Transverse colon (tissue), 4 donors: ENCODE results near the gene TIGAR. TPM values are rescaled to one million over a fixed set of nuclear protein-coding genes. Genes with fewer than 3 reads are reported as not detected.
A peak's percentile ranks its signal among the peaks of the same experiment; 100 is the strongest.

Experiments used
- DNase-seq: peaks from one replicate; pipeline ENCODE4 v3.0.0-alpha.2; 2019
- H3K27ac ChIP-seq, 4 donors: fragments of 200-600 bp; sonication (generic); 2 replicates each; pipeline ENCODE4 v1.5.1; 2016 to 2018; ENCODE audit warnings: inconsistent platforms in 4 of 4
- H3K27me3 ChIP-seq: fragments of 200-600 bp; sonication (generic); 2 replicates; pipeline ENCODE4 v1.5.1; 2017; ENCODE audit warnings: inconsistent platforms
- H3K36me3 ChIP-seq, 4 donors: fragments of 200-600 bp; sonication (generic); 2 replicates each; pipeline ENCODE4 v1.5.1; 2017 to 2019; ENCODE audit warnings: inconsistent platforms in 4 of 4
- H3K4me1 ChIP-seq, 4 donors: fragments of 200-600 bp; sonication (generic); 2 replicates each; pipeline ENCODE4 v1.5.1; 2017 to 2020; ENCODE audit warnings: inconsistent platforms in 4 of 4
- H3K4me3 ChIP-seq, 4 donors: fragments of 200-600 bp; sonication (generic); 1 replicate in 1 of 4; 2 replicates in 3 of 4; pipeline versions ENCODE4 v1.5.1 to v1.6.1; 2017 to 2019; ENCODE audit warnings: inconsistent platforms in 4 of 4
- H3K9me3 ChIP-seq, 2 donors: fragments of 200-600 bp; sonication (generic); 2 replicates each; pipeline ENCODE4 v1.5.1; 2017 to 2019; ENCODE audit warnings: inconsistent platforms in 2 of 2
- EP300 ChIP-seq: sonication (generic); formaldehyde crosslinking; IDR thresholded peaks from one replicate; pipeline ENCODE4 v1.6.1; 2017; ENCODE audit warnings: antibody characterized with exemption, low read depth
- POLR2A ChIP-seq: fragments of 450-650 bp; IDR thresholded peaks from one replicate; pipeline ENCODE4 v1.6.1; 2016; ENCODE audit warnings: antibody characterized with exemption, mild to moderate bottlenecking, moderate library complexity
- POLR2AphosphoS5 ChIP-seq, 3 donors: sonication (generic); formaldehyde crosslinking; IDR thresholded peaks; one replicate each; pipeline ENCODE4 v1.6.1; 2016; ENCODE audit warnings: antibody characterized with exemption in 3 of 3
- WGBS, 2 donors: methylation state at CpG; one replicate each; pipeline ENCODE4 v1.1.5; 2018; ENCODE audit warnings: low coverage in 1 of 2; 5-methylcytosine and 5-hydroxymethylcytosine counted together
- in situ Hi-C, 4 donors: fragments of 200-750 bp; cut with MboI; loops; one replicate each; pipeline versions ENCODE4 v1.15.0 to v1.15.1; 2017; ENCODE audit warnings: low sequenced_read_pairs in 3 of 4, low pct_ligation_motif_present in 1 of 4, low pct_unique_long_range_greater_than_20kb in 1 of 4
- intact Hi-C: fragments of 100-400 bp; cut with DNase I; formaldehyde crosslinking; loops from one replicate; pipeline ENCODE4 v1.15.1; 2023; ENCODE audit warnings: low total_unique reads
- total RNA-seq, 4 donors: library from RNA; depleted of rRNA; stranded (reverse); fragments of >200 nt; gene quantifications; one replicate each; pipeline ENCODE4 v1.1.0, GENCODE V29; 2016
- TF ChIP-seq, protein P1 (sequence below), 5 experiments: fragments of 200-600 bp in 3 of 5; fragments of 450-650 bp in 2 of 5; sonication (generic) in 3 of 5; IDR thresholded peaks; 1 replicate in 2 of 5; 2 replicates in 3 of 5; pipeline ENCODE4 v1.5.1; 2016 to 2017; ENCODE audit warnings: antibody characterized with exemption in 5 of 5, inconsistent platforms in 3 of 5, mild to moderate bottlenecking in 2 of 5, moderate library complexity in 1 of 5

The TIGAR gene, protein sequence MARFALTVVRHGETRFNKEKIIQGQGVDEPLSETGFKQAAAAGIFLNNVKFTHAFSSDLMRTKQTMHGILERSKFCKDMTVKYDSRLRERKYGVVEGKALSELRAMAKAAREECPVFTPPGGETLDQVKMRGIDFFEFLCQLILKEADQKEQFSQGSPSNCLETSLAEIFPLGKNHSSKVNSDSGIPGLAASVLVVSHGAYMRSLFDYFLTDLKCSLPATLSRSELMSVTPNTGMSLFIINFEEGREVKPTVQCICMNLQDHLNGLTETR
- 10 to 100 TPM in 1 of 4 donors, 1 to 10 TPM in 3; 2.6 to 26.6 (median 4.4) TPM for total RNA-seq

DNA sequence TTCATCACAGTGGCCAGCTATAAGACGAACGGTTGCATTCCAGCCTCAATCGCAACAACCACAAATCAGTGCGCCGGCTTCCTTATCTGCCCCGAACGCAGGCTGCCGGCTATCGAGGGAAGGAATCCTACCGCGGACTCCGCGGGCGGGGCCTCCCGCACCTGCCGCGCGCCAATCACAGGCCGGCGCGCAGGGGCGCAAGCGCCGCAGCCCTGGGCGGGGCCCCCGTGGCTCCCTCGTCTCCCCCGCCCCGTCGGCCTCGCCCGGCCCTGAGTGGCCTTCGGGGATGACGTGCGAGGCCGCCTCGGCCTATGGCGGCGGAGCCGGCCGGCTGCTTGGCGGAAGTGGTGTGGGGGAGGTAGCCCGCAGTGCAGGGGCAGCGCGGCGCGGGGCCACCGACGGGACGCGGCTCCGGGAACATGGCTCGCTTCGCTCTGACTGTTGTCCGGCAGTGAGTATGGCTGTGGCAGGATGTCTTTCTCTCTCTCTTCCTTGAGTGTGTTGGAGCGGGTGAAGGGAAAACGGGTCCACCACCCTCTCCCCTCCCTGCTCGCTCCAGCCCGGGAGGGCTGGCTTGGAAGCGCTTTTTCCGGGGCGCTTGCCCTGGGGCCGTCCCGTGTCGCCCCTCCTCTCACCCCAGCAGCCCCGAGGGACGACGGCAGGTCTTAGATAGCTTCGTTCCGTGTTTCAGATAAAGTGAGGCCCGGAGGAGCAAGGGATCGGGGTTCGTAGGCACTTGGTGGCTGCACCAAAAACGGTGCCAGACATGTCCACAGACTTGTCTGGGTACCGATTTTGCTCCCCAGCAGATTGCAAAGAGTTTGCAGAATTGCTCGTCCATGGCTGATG lies at the start of gene TIGAR:
TIGAR (plus strand) TSS at position 361 of the 849 bp plus-strand sequence; CDS start at position 420, 59 bp downstream.
- WGBS, 2 donors: 0% methylated on average over 1 to 55 of the region's 76 CpGs
- in situ Hi-C loops: loop anchor here in 2 of 4 donors (25.0 kb wide), 1 partner anchor 216 kb away; the partner anchor contains the start of gene RAD51AP1 (in 2 of the 2)

DNA sequence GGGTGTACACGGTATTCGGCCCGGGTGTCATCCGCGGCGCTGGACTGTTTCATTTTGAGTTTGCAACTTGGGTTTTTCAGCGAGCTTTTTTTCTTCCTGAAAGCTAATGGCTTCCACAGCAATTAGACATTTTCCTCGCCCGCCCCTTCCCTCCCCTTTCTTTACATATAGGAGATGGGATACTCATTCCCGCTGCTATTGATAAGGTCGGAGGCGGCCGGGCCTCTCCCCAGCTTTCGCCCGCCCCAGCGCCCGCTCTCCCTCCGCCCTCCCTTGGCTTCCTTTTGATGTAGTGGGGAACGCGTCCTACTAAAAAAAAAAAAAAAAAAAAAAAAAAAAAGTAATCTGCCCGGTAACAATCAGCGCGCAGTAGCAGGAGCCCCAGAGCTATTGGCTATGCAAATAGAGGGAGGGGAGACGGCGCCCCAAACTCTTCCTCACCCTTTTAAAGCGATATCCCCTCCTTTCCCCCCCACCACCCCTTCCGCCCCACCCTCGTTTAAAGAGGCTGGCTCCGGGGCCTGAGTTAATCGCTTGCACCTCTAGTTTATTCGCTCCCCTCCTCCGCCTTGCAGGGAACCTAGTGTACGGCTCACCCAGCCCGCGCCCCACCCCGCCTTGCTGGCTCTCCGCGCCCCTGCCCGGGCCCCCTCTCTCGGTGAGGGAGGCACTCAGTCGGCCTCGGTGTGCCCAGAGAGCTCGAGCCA lies 49.1 kb upstream of the TIGAR start:
- 1% methylated on average over 43 of the region's 43 CpGs; no CpG with 5 or more reads in 1 of the 2 donors for WGBS, 2 donors
- peak; percentile 63 for TF ChIP-seq POLR2A
- TF ChIP-seq POLR2AphosphoS5 (IDR thresholded peaks at IDR 0.05): peak; percentile 77 to 90 (median 82)
- TF ChIP-seq, protein P1, sequence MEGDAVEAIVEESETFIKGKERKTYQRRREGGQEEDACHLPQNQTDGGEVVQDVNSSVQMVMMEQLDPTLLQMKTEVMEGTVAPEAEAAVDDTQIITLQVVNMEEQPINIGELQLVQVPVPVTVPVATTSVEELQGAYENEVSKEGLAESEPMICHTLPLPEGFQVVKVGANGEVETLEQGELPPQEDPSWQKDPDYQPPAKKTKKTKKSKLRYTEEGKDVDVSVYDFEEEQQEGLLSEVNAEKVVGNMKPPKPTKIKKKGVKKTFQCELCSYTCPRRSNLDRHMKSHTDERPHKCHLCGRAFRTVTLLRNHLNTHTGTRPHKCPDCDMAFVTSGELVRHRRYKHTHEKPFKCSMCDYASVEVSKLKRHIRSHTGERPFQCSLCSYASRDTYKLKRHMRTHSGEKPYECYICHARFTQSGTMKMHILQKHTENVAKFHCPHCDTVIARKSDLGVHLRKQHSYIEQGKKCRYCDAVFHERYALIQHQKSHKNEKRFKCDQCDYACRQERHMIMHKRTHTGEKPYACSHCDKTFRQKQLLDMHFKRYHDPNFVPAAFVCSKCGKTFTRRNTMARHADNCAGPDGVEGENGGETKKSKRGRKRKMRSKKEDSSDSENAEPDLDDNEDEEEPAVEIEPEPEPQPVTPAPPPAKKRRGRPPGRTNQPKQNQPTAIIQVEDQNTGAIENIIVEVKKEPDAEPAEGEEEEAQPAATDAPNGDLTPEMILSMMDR (IDR thresholded peaks at IDR 0.05): no peak
- no peak for TF ChIP-seq EP300
- Histone ChIP-seq H3K36me3 (no peaks in the 10 kb centered on the region), H3K27ac (peak overlapping the region; percentile 92 to 97 (median 95)), H3K27me3 (peaks cover 8% of the 10 kb centered on the region), H3K4me1 (peaks cover 6 to 53% (median 45%) of the 10 kb centered on the region in 4 donors), H3K4me3 (peak overlapping the region; percentile 46 to 82 (median 62)), H3K9me3 (no peaks in the 10 kb centered on the region)
- DNase-seq: peak; percentile 88
- intact Hi-C loops: loop anchor here (10.0 kb wide), 1 partner anchor 277 kb away; no protein-coding TSS in a partner anchor
- in situ Hi-C loops: loop anchor here in 2 of 4 donors (10.0 kb wide), 4 partner anchors 157 to 397 kb away; partner anchors contain the start of gene PARP11 (in 1 of the 2)

More for the DNA sequence above, at the start of gene TIGAR:
- H3K36me3 ChIP-seq: no peaks in the 10 kb centered on the region
- H3K9me3 ChIP-seq: no peaks in the 10 kb centered on the region
- peak within 1 kb of the TSS; percentile 91 to 97 (median 96) for H3K27ac ChIP-seq
- H3K4me3 ChIP-seq: peak within 1 kb of the TSS; percentile 84 to 99 (median 90)
- no peak for TF ChIP-seq EP300
- TF ChIP-seq POLR2A: peak; percentile 94
- TF ChIP-seq, protein P1 (IDR thresholded peaks at IDR 0.05): no peak
- TF ChIP-seq POLR2AphosphoS5 (IDR thresholded peaks at IDR 0.05): peak; percentile 96 to 98 (median 97)
- peak; percentile 95 for DNase-seq
- peaks cover 7 to 27% (median 17%) of the 10 kb centered on the region in 4 donors for H3K4me1 ChIP-seq
- H3K27me3 ChIP-seq: no peaks in the 10 kb centered on the region
- intact Hi-C loops: no loop called here

DNA sequence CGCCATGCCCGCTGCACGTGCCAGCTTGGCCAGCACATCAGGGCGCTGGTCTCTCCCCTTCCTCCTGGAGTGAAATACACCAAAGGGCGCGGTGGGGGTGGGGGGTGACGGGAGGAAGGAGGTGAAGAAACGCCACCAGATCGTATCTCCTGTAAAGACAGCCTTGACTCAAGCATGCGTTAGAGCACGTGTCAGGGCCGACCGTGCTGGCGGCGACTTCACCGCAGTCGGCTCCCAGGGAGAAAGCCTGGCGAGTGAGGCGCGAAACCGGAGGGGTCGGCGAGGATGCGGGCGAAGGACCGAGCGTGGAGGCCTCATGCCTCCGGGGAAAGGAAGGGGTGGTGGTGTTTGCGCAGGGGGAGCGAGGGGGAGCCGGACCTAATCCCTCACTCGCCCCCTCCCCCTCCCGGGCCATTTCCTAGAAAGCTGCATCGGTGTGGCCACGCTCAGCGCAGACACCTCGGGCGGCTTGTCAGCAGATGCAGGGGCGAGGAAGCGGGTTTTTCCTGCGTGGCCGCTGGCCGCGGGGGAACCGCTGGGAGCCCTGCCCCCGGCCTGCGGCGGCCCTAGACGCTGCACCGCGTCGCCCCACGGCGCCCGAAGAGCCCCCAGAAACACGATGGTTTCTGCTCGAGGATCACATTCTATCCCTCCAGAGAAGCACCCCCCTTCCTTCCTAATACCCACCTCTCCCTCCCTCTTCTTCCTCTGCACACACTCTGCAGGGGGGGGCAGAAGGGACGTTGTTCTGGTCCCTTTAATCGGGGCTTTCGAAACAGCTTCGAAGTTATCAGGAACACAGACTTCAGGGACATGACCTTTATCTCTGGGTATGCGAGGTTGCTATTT lies 48.4 kb upstream of the TIGAR start:
- peak overlapping the region; percentile 0 to 82 (median 62) for H3K4me3 ChIP-seq

More for the DNA sequence above, 48.4 kb upstream of the TIGAR start:
- H3K27ac ChIP-seq: peak overlapping the region; percentile 92 to 97 (median 95)
- H3K9me3 ChIP-seq: no peaks in the 10 kb centered on the region
- peaks cover 6 to 61% (median 53%) of the 10 kb centered on the region in 4 donors for H3K4me1 ChIP-seq
- intact Hi-C loops (loop anchor here (10.0 kb wide), 1 partner anchor 278 kb away; no protein-coding TSS in a partner anchor), in situ Hi-C loops (loop anchor here in 2 of 4 donors (10.0 kb wide), 4 partner anchors 158 to 398 kb away; partner anchors contain the start of gene PARP11 (in 1 of the 2))
- peak; percentile 72 for DNase-seq
- no peak for TF ChIP-seq EP300
- peak; percentile 22 for TF ChIP-seq POLR2A
- TF ChIP-seq POLR2AphosphoS5 (IDR thresholded peaks at IDR 0.05): peak in 2 of 3 donors; percentile 9 to 27
- peaks cover 8% of the 10 kb centered on the region for H3K27me3 ChIP-seq
- 0 to 2% methylated on average over 4 to 57 of the region's 62 CpGs for WGBS, 2 donors
- H3K36me3 ChIP-seq: no peaks in the 10 kb centered on the region
